AG04450 (cell line): ENCODE measurements around the gene PHF14. TPM values are rescaled to one million over a fixed set of nuclear protein-coding genes. Genes with fewer than 3 reads are reported as not detected.

ENCODE experiments used
- CTCF ChIA-PET: fragments of 300-600, 350-600 bp; formaldehyde crosslinking; extraction: SDS; loops from one replicate; lab custom pipeline; 2022; ENCODE audit warnings: antibody characterized with exemption, inconsistent platforms; lab: Charles Lee
- POLR2A ChIA-PET: fragments of 350-600 bp; formaldehyde crosslinking; extraction: SDS; loops from one replicate; lab custom pipeline; 2021; ENCODE audit warnings: antibody characterized with exemption, inconsistent platforms; lab: Yijun Ruan, JAX
- DNase-seq: peaks from one replicate; pipeline ENCODE4 v3.0.0-alpha.2; 2011; ENCODE audit warnings: low read depth, low spot score
- H3K27ac ChIP-seq: one replicate; pipeline ENCODE4 v1.5.1; 2012; ENCODE audit warnings: low read depth, low read length, control low read depth
- H3K27me3 ChIP-seq: one replicate; pipeline ENCODE4 v1.6.0; 2012; ENCODE audit warnings: low read length; ENCODE audit not compliant: control insufficient read depth, insufficient read depth
- H3K4me3 ChIP-seq: 2 replicates; pipeline ENCODE4 v1.5.1; 2011; ENCODE audit warnings: mild to moderate bottlenecking, low read depth, low read length, control low read depth
- H3K9me3 ChIP-seq: 2 replicates; pipeline ENCODE4 v1.5.1; 2012; ENCODE audit warnings: low read length; ENCODE audit not compliant: control insufficient read depth, insufficient read depth
- CTCF ChIP-seq: IDR thresholded peaks from 2 replicates; pipeline ENCODE4 v1.5.1; 2011; ENCODE audit warnings: low read depth, low read length, control low read depth, inconsistent platforms
- polyA plus RNA-seq: library from polyadenylated mRNA; depleted of rRNA; stranded (reverse); fragments of >200 nt; gene quantifications from 2 replicates; pipeline ENCODE4 v1.2.3, GENCODE V29; 2011

PHF14 gene
- polyA plus RNA-seq, 1 experiment, result 26.2 TPM

- peak; percentile 29 for DNase-seq
- TF ChIP-seq CTCF, result no peak
- H3K4me3 ChIP-seq, result no peak overlapping the region
- no peaks in the 10 kb centered on the region for H3K27me3 ChIP-seq
- H3K27ac ChIP-seq, result no peak overlapping the region
- H3K9me3 ChIP-seq, result no peaks in the 10 kb centered on the region
- ChIA-PET POLR2A (no interaction called here), CTCF (no interaction called here)
Observed at GRCh38 chr7:10934292-10934691, 39.4 kb upstream of the PHF14 start.

DNA sequence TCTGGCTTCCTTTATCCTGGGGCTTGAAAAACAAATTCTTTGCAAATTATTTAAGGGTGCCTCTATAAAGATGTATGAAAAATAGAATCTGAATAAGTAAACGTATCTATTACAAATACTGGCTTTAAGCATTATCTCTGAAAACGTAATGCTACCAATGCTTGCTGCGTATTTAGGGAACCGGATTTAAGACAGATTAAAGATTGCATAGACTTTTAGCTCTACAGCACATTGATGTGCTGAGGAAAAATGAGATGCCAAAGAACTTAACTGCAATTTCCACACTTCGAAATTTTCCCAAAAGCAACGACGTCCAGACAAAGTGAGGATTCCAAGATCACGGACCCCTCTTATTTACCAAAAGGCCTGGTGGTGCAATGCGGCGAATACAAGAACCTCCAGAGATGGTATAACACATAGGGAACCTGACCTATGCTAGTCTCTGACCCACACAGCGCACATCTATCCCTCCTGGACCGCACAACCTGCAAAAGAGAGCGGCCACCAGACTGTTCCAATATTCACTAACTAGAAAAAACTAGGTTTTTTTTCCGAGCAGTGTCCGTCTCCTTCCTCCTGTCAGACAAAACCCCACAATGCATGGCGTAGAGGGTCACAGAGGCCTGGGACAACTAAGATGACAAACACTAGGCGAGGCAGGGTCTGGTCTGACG lies 34.3 kb upstream of the PHF14 start:
- DNase-seq, result no peak
- Histone ChIP-seq H3K4me3 (peak overlapping the region; percentile 98), H3K27ac (peak overlapping the region; percentile 96), H3K27me3 (no peaks in the 10 kb centered on the region), H3K9me3 (no peaks in the 10 kb centered on the region)
- ChIA-PET POLR2A (interaction anchor here (1.3 to 3.0 kb wide), 3 partner anchors 9 to 273 kb away, joined by 9 to 32 read pairs (median 12); partner anchors contain the start of gene PHF14), CTCF (interaction anchor here (3.5 kb wide), 1 partner anchor 273 kb away, joined by 17 read pairs; no protein-coding TSS in a partner anchor)
- no peak for TF ChIP-seq CTCF

DNA sequence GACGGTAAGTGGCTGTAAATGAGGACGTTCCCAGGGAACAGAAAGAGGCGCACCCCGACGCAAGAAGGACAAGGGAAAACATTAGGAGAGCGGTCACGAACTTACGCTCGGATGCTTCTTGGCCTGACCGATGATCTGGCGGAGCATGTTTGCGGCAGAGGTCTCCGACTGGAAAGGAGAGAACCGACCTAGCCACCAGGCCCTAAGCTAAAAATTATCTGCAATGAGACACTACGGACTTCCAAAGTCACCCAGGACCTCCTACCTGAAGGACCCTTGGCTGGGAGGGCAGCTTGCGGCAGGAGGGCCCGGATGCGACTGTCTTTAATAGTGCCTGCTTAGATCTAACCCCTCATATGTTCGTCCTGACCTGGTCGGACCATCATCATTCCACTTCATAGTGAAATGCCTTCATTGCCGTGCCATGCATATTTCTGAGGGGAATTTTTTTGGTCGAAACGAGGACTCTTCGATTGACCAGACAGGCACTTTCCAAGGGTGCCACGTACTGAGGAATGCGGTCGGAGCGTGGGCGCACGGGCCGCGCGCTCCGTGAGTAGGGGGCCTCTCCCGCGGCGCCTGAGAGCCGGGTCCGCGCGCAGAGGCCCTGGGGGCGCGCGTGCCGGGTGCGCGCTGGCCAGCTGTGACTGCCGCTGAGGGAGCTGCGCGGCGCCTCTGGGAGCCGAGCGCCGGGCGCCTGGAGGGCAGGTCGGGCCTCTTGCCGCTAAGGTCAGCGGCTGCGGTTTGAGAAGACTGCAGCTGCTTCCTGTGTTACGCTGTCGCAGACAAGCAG lies 33.6 kb upstream of the PHF14 start:
- peak overlapping the region; percentile 96 for H3K27ac ChIP-seq
- H3K4me3 ChIP-seq, result peak overlapping the region; percentile 98
- no peak for TF ChIP-seq CTCF
- DNase-seq, result peak; percentile 90
- ChIA-PET POLR2A (interaction anchor here (1.0 to 3.0 kb wide), 4 partner anchors 10 to 272 kb away, joined by 3 to 32 read pairs (median 10); partner anchors contain the start of gene PHF14), CTCF (interaction anchor here (3.5 kb wide), 1 partner anchor 272 kb away, joined by 17 read pairs; no protein-coding TSS in a partner anchor)
- H3K9me3 ChIP-seq, result no peaks in the 10 kb centered on the region
- H3K27me3 ChIP-seq, result no peaks in the 10 kb centered on the region

DNA sequence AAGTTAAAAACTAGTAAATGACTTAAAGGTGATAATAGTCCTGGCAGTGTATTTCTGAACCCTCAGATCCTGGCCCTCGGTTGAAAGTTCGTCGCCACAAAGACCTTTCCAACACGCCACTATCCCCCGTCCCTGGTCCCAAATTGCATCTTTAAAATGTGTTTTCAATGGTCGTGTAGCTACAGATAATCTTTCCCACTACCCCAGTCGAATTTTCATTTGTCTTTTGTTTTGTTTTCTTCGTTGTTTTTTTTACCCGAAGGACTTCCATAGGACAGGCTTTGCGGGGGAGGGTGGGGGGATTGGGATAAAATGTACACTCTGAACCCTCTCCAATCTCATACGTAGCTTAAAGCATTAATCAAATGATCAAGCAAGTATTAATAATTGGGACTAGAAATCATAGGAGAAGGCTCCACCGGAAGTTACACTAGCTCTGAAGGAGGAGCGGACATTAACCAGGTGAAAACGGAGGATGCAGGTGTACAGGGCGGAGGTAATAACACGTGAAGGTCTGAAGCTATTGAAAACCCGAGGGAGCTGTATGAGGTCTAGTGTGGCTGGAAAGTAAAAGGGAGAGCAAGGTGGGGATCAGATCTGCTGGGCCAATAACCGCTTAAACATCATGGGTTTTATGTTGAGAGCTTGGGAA lies 32.8 kb upstream of the PHF14 start:
- H3K4me3 ChIP-seq, result peak overlapping the region; percentile 63
- TF ChIP-seq CTCF, result no peak
- H3K27me3 ChIP-seq, result no peaks in the 10 kb centered on the region
- no peak for DNase-seq
- POLR2A ChIA-PET, result interaction anchor here (1.0 to 3.0 kb wide), 4 partner anchors 11 to 272 kb away, joined by 3 to 32 read pairs (median 10); partner anchors contain the start of gene PHF14
- CTCF ChIA-PET, result interaction anchor here (0.6 to 3.5 kb wide), 2 partner anchors 24 to 271 kb away, joined by 3 to 17 read pairs; no protein-coding TSS in a partner anchor
- peak overlapping the region; percentile 55 for H3K27ac ChIP-seq
- no peaks in the 10 kb centered on the region for H3K9me3 ChIP-seq
